MCF 10A (cell line): ENCODE data around the gene ANAPC7. TPM values are rescaled to one million over a fixed set of nuclear protein-coding genes. Genes with fewer than 3 reads are reported as not detected.

ENCODE experiments used
- BruUV-seq: library from RNA; stranded (reverse); fragments of 400-500 nt; replicated peaks from 2 replicates; lab custom pipeline; 2021; lab: Mats Ljungman, UMichigan
- CTCF ChIA-PET: fragments of 300-600 bp; sonication (Branson Sonifier 250); formaldehyde crosslinking; extraction: SDS; loops from one replicate; lab custom pipeline; 2021; ENCODE audit warnings: antibody characterized with exemption, inconsistent platforms; lab: Yijun Ruan, JAX
- POLR2A ChIA-PET: fragments of 300-600, 350-650 bp; sonication (Branson Sonifier 250); formaldehyde crosslinking; extraction: SDS; loops from one replicate; lab custom pipeline; 2020; ENCODE audit warnings: antibody characterized with exemption, inconsistent platforms; lab: Yijun Ruan, JAX
- DNase-seq: peaks from one replicate; pipeline ENCODE4 v3.0.0-alpha.2; 2018; ENCODE audit not compliant: unreplicated experiment
- H3K27ac Mint-ChIP-seq: one replicate; pipeline ENCODE4 v1.8.0; 2022; ENCODE audit warnings: mild to moderate bottlenecking, low read depth, mixed read lengths; ENCODE audit not compliant: unreplicated experiment
- H3K27me3 Mint-ChIP-seq: one replicate; pipeline ENCODE4 v1.8.0; 2022; ENCODE audit warnings: mixed read lengths; ENCODE audit not compliant: insufficient read depth, unreplicated experiment
- H3K36me3 Mint-ChIP-seq: one replicate; pipeline ENCODE4 v1.8.0; 2022; ENCODE audit warnings: mild to moderate bottlenecking, moderate library complexity, mixed read lengths; ENCODE audit not compliant: insufficient read depth, unreplicated experiment
- H3K4me1 Mint-ChIP-seq: one replicate; pipeline ENCODE4 v1.8.0; 2022; ENCODE audit warnings: mixed read lengths; ENCODE audit not compliant: insufficient read depth, unreplicated experiment
- H3K4me3 Mint-ChIP-seq: one replicate; pipeline ENCODE4 v1.8.0; 2022; ENCODE audit warnings: mild to moderate bottlenecking, moderate library complexity, mixed read lengths; ENCODE audit not compliant: unreplicated experiment
- H3K9me3 Mint-ChIP-seq: one replicate; pipeline ENCODE4 v1.8.0; 2022; ENCODE audit warnings: mixed read lengths; ENCODE audit not compliant: unreplicated experiment
- intact Hi-C: fragments of 100-400 bp; cut with micrococcal nuclease; formaldehyde crosslinking; loops from 2 replicates; pipeline ENCODE4 v1.14.1; 2022
- total RNA-seq: library from RNA; stranded (reverse); gene quantifications from 2 replicates; pipeline ENCODE4 v1.2.3, GENCODE V29; 2022
- TF ChIP-seq, protein P1 (sequence below): fragments of 200-600 bp; IDR thresholded peaks from one replicate; pipeline ENCODE4 v1.8.0; 2022; ENCODE audit warnings: antibody characterized with exemption, mild to moderate bottlenecking; ENCODE audit not compliant: unreplicated experiment

The ANAPC7 gene
- total RNA-seq, 1 experiment from 2014 or later: 87.1 TPM

DNA sequence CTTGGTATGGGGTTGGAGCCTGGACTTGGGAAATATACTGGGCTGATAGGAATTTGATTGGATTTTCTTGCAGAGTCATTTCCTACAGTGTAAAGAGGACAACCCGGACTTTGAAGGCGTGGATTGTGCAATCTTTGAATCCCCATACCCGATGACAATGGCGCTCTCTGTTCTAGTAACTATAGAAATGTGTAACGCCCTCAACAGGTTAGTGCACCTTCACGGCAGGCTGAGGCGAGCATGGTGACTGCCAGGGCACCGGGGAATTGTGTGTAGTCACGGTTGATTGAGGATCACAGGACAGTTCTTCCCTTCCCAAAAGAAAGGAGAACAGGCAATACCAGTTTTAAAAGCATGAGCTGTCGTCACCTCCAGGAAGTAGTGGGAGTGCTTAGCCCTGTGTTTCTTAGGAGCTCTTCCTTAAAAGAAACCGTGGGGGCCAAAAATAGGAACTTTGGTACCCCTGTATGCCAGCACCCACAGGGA, 58.3 kb downstream of the ANAPC7 start:
- DNase-seq: no peak
- H3K27ac Mint-ChIP-seq: no peak overlapping the region
- intact Hi-C loops: no loop called here
- ChIA-PET POLR2A (interaction anchor here (0.5 to 0.9 kb wide), 3 partner anchors 9 to 338 kb away, joined by 3 read pairs; no protein-coding TSS in a partner anchor), CTCF (interaction anchor here (0.6 kb wide), 1 partner anchor 41 kb away, joined by 3 read pairs; no protein-coding TSS in a partner anchor)
- no peaks in the 10 kb centered on the region for H3K9me3 Mint-ChIP-seq
- BruUV-seq: no TSS peak
- no peaks in the 10 kb centered on the region for H3K4me1 Mint-ChIP-seq
- no peaks in the 10 kb centered on the region for H3K27me3 Mint-ChIP-seq
- TF ChIP-seq, protein P1, sequence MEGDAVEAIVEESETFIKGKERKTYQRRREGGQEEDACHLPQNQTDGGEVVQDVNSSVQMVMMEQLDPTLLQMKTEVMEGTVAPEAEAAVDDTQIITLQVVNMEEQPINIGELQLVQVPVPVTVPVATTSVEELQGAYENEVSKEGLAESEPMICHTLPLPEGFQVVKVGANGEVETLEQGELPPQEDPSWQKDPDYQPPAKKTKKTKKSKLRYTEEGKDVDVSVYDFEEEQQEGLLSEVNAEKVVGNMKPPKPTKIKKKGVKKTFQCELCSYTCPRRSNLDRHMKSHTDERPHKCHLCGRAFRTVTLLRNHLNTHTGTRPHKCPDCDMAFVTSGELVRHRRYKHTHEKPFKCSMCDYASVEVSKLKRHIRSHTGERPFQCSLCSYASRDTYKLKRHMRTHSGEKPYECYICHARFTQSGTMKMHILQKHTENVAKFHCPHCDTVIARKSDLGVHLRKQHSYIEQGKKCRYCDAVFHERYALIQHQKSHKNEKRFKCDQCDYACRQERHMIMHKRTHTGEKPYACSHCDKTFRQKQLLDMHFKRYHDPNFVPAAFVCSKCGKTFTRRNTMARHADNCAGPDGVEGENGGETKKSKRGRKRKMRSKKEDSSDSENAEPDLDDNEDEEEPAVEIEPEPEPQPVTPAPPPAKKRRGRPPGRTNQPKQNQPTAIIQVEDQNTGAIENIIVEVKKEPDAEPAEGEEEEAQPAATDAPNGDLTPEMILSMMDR: no peak
- H3K4me3 Mint-ChIP-seq: no peak overlapping the region
- H3K36me3 Mint-ChIP-seq: peaks cover 95% of the 10 kb centered on the region

DNA sequence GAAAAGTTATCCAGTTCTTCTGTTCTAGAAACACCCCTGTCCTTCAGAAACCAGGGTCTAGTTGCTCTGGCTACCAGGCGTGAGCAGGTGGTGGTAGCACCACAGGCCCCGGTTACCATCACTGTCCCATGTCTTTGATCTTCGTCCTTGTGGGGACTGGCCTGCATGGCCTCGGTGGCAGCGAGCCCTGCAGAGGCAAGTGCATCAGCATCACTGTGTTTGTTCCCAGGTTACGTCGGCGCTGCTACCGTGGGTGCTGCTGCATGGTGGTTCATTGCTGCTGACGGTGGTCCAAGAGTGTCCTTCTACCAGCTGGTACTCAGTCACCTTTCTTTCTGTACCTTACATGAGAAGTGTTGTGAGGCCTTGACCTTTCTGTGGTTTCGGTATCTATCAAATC, 58.9 kb downstream of the ANAPC7 start:
- ChIA-PET CTCF (no interaction called here), POLR2A (interaction anchor here (0.5 kb wide), 1 partner anchor 338 kb away, joined by 3 read pairs; no protein-coding TSS in a partner anchor)
- Mint-ChIP-seq H3K9me3 (no peaks in the 10 kb centered on the region), H3K27me3 (no peaks in the 10 kb centered on the region), H3K36me3 (peaks cover 95% of the 10 kb centered on the region), H3K4me1 (peaks cover 4% of the 10 kb centered on the region), H3K27ac (no peak overlapping the region), H3K4me3 (no peak overlapping the region)
- BruUV-seq: no TSS peak
- intact Hi-C loops: no loop called here
- DNase-seq: no peak
- TF ChIP-seq, protein P1: no peak

DNA sequence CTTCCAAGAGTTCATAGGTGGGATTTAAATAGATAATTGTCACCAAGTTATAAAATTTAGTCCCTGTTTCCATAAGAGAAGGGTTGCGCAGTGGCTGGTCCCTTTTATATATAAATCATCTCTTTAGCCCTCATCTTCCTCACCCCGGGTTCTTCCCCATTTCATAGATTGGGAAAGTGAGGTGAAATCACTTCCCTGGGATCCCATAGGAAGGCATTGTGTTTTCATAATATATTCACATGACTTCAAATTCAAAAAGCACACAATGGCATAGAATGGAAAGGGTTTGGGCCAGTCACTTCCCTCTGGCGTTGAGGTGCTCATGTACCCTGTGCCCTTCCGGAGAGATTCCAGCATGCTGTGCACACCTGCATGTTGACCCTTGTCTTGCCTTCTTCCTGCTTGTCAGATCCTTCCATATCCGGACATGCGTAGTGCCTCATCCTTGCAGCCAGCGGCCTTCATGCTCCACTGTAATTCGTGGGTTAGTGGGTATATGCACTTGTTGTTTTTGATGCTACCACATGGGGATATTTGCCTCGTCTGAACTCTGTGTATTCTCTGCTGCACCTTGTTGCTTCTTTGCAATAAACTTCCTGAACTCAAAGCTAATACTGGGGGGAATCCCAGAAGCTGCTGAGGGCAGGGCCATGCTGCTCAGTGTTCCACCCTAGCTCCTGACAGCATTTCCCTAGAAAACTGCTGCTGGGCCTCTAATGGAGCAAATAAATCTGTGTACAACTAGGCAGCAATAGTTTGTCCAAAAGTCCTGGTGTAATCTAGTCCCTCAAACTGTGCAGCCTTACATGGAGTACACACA, 59.6 kb downstream of the ANAPC7 start:
- no TSS peak for BruUV-seq
- ChIA-PET CTCF (no interaction called here), POLR2A (interaction anchor here (1.2 kb wide), 1 partner anchor 10 kb away, joined by 4 read pairs; no protein-coding TSS in a partner anchor)
- Mint-ChIP-seq H3K27me3 (no peaks in the 10 kb centered on the region), H3K4me1 (peaks cover 11% of the 10 kb centered on the region), H3K36me3 (peaks cover 95% of the 10 kb centered on the region), H3K27ac (no peak overlapping the region), H3K9me3 (no peaks in the 10 kb centered on the region), H3K4me3 (no peak overlapping the region)
- TF ChIP-seq, protein P1: no peak
- intact Hi-C loops: no loop called here
- DNase-seq: no peak

DNA sequence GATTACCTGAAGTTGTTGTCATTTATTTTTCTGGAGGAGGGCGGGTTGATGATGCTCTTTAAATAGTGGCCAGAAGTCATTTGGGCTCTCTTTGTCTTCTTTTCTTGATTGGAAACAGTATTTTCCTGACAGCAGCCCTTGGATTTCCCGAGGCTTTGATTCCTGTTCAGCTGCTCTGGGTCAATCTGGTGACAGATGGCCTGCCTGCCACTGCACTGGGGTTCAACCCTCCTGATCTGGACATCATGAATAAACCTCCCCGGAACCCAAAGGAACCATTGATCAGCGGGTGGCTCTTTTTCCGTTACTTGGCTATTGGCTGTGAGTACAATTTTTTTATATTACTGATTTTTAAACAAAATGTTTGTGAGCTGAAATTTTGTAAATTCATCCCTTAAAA, 60.4 kb downstream of the ANAPC7 start:
- intact Hi-C loops: no loop called here
- Mint-ChIP-seq H3K36me3 (peaks cover 97% of the 10 kb centered on the region), H3K4me1 (peaks cover 19% of the 10 kb centered on the region), H3K27me3 (no peaks in the 10 kb centered on the region), H3K4me3 (no peak overlapping the region), H3K9me3 (no peaks in the 10 kb centered on the region), H3K27ac (no peak overlapping the region)
- DNase-seq: no peak
- BruUV-seq: no TSS peak
- POLR2A ChIA-PET: interaction anchor here (0.5 to 1.3 kb wide), 4 partner anchors 11 to 64 kb away, joined by 4 to 6 read pairs (median 4); no protein-coding TSS in a partner anchor
- CTCF ChIA-PET: interaction anchor here (0.7 to 1.4 kb wide), 2 partner anchors 17 to 250 kb away, joined by 3 to 4 read pairs; no protein-coding TSS in a partner anchor
- TF ChIP-seq, protein P1: no peak
